ENCODE measurements around the gene REC114.
"Not testable (repeated sequence)": the region's sequence is repeated elsewhere in the genome, so short reads cannot be mapped to it uniquely, and the experiment has no call there.

The REC114 gene
- total RNA-seq: 0 reads per million in 2 donors

GRCh38 chr15:73442968-73443367 lies at the start of gene REC114:
Gene REC114 (plus strand): TSS chr15:73443164. CDS start chr15:73443186, 22 bp downstream.
- no peak for DNase-seq

- DNase-seq: no peak
Observed at GRCh38 chr15:73393336-73393735, 49.6 kb upstream of the REC114 start.

GRCh38 chr15:73394782-73395181 lies 48.2 kb upstream of the REC114 start:
- DNase-seq: no peak

- no peak for DNase-seq
Observed at GRCh38 chr15:73395671-73396070, 47.3 kb upstream of the REC114 start.

GRCh38 chr15:73397461-73397860 lies 45.5 kb upstream of the REC114 start:
- no peak for DNase-seq

- no peak for DNase-seq
Observed at GRCh38 chr15:73398861-73399260, 44.1 kb upstream of the REC114 start.

- DNase-seq: not testable (repeated sequence)
Observed at GRCh38 chr15:73400222-73400621, 42.7 kb upstream of the REC114 start.

GRCh38 chr15:73403171-73403570 lies 39.8 kb upstream of the REC114 start:
- no peak for DNase-seq

- DNase-seq: no peak
Observed at GRCh38 chr15:73414876-73415275, 28.1 kb upstream of the REC114 start.

- no peak for DNase-seq
Observed at GRCh38 chr15:73424506-73424905, 18.5 kb upstream of the REC114 start.

GRCh38 chr15:73425510-73425909 lies 17.5 kb upstream of the REC114 start:
- no peak for DNase-seq

GRCh38 chr15:73426323-73426994 lies 16.5 kb upstream of the REC114 start:
- no peak for DNase-seq

GRCh38 chr15:73431329-73431728 lies 11.6 kb upstream of the REC114 start:
- DNase-seq: not testable (repeated sequence)

GRCh38 chr15:73433873-73434272 lies 9.1 kb upstream of the REC114 start:
- no peak for DNase-seq

GRCh38 chr15:73436613-73437012 lies 6.4 kb upstream of the REC114 start:
- DNase-seq: no peak

GRCh38 chr15:73437543-73438109 lies 5.3 kb upstream of the REC114 start:
- DNase-seq: no peak

- no peak for DNase-seq
Observed at GRCh38 chr15:73438651-73439050, 4.3 kb upstream of the REC114 start.

- no peak for DNase-seq
Observed at GRCh38 chr15:73440571-73440970, 2.4 kb upstream of the REC114 start.

- no peak for DNase-seq
Observed at GRCh38 chr15:73442421-73442820, 543 bp upstream of the REC114 start.

- DNase-seq: not testable (repeated sequence)
Observed at GRCh38 chr15:73447471-73447870, 4.5 kb downstream of the REC114 start.

- DNase-seq: not testable (repeated sequence)
Observed at GRCh38 chr15:73448158-73448758, 5.3 kb downstream of the REC114 start.

- not testable (repeated sequence) for DNase-seq
Observed at GRCh38 chr15:73449980-73450379, 7.0 kb downstream of the REC114 start.

- DNase-seq: no peak
Observed at GRCh38 chr15:73454096-73454495, 11.1 kb downstream of the REC114 start.

- no peak for DNase-seq
Observed at GRCh38 chr15:73455876-73456275, 12.9 kb downstream of the REC114 start.
